ENCODE measurements around the gene MAP1LC3B.

The MAP1LC3B gene

DNA sequence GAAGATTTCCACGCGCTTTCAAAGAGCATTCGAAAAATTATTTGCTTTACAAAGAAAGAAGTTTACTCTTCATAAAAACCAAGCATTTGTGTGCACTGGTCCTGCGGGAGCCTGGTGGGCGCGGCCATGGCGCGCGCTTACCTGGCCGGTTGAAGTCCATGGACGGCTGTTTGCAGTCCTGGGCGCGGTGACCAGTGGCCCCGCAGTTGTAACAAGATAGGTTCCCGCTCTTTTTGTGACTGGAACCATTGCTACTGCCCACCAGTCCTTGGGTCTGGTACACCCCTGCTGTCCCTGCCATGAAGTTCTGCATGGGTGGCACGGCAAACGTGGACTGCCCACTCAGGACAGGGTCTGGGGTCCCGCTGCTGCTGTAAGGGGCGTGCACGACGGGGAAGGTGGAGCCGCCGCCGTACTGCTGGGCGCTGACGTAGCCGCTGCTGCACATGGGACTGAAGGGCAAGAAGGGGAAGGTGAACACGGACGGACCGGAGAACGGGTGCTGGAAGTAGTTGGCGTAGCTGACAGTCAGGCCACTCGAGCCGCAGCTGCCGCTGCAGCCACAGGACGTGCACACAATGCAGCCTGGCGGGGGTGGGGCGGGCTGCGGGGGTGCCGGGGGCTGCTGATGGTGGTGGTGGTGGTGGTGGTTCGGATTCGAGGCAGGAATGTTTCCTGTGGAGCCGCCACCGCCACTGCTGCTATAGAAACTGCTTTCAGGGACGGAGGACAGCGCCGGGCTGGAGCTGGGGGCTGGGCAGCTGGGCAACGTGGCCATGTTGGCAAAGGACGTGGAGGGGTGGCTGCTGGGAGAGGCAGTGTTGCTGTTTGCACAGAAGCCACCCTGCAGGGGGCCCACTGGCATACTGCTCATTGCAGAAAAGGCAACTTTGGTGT, 19.5 kb downstream of the MAP1LC3B start:
- DNase-seq, result peak; percentile 10

- no peak for DNase-seq
Observed at GRCh38 chr16:87412371-87412995, 20.3 kb downstream of the MAP1LC3B start.

DNA sequence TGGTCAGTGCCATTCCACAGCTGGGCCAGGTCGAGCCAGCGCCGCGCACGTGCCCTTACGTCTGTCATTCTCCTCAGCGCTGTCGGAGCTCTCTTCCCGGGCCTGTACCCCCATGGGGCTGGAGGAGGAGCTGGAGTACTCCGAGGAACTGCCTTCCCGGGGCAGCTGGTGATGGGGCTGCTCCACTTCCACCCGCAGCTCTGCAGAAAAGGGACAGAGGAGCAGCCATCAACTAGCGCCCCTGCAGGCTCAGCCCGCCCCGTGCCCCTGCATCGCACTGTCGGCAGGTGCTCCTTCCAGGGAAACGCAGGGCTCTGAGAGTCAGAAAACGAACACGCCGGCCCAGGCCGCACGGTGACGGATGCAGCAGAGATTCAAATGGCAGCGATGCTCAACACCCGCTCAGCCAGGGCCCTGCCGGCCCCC, 20.9 kb downstream of the MAP1LC3B start:
- DNase-seq, result no peak

DNA sequence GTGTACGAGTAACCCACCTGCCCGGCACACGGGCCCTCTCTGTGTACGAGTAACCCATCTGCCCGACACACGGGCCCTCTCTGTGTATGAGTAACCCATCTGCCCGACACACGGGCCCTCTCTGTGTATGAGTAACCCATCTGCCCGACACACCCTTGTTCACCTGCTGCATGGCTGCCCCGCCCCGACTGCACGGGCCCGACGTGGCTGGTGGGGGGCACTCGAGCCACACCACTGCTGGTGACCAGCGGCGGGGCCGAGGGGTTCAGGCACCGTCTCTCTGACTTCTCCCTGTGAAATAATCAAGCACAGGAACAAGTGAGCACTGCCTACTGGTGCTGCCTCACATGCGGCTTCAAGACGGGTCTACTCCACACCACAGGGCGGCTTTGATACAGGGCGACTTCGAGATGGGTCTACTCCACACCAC, 22.1 kb downstream of the MAP1LC3B start:
- no peak for DNase-seq

GRCh38 chr16:87415441-87415840, 23.3 kb downstream of the MAP1LC3B start:
- no peak for DNase-seq

- DNase-seq, result no peak
Observed at GRCh38 chr16:87416826-87417527, 24.8 kb downstream of the MAP1LC3B start.

DNA sequence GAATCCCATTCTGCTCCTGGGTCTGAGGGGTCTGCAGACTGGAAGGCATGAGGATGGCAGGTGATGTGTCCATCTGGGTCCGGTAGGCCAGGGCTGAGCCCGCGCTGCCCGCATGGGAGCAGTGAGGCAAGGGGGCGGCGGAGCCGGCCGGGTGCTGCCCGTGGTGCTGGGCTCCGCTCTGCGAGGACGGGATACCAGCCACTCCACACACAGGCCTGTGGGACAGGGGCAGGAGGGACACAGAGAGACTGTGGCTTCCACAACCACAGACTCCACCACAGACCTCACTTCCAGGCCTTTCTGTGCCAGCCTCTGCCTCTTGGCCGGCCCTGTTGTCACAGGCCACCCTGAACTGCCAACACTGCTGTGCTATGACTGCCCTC, 25.4 kb downstream of the MAP1LC3B start:
- no peak for DNase-seq

- DNase-seq, result no peak
Observed at GRCh38 chr16:87418216-87418615, 26.1 kb downstream of the MAP1LC3B start.

DNA sequence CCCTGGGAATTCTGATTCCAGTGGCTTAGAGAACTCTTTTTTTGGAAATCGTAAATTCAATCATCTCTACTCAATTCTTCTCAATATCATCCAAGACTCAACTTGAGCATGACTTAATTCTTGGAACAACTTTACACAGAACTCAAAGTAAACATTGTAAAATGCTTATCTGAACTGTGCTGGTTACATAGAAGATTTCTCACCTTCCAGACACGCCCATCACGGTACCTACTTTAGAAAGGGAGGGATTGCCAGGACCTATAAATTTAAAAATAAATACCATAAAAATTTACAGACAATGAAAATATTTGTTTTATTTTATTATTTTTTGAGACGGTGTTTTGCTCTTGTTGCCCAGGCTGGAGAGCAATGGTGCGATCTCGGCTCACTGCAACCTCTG, 26.5 kb downstream of the MAP1LC3B start:
- no peak for DNase-seq

- no peak for DNase-seq
Observed at GRCh38 chr16:87420026-87421002, 28.2 kb downstream of the MAP1LC3B start.

GRCh38 chr16:87421003-87421912, 29.1 kb downstream of the MAP1LC3B start:
- no peak for DNase-seq

DNA sequence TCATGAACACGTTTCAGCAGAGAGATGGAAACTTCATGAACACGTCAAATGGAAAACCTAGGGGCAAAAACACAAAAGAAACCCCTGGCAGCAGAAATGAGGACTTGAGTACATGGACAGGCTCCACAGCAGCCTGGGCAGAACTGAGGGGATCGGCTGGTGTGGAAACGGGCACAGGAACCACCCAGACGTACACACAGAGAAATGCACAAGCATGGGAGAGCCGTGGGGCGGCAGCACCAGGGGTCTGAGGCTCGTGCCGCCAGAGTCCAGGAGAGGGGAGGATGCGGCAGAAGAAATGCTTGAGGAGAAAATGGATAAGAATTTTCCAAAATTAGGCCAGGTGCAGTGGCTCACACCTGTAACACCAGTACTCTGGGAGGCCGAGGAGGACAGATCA, 30.0 kb downstream of the MAP1LC3B start:
- DNase-seq, result no peak

GRCh38 chr16:87423429-87423828, 31.3 kb downstream of the MAP1LC3B start:
- DNase-seq, result no peak

DNA sequence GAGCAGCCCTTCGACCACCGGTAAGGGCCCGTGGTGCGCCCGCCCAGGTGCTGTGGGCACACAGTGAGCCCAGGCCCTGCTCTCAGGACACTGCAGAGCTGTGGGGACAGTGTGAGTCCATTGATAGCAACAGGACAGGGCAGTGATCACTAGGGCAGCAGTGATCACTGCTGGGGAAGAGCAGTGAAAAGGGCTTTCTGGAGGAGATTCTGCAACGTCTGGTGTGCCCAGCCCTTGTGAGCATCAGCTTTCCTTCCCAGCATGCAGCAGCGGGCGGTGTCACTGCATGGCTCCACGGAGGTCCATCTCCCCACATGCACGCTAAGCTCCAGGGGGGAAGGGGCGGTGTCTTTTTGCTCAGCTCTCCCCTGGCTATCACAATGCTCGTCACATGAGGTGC, 32.1 kb downstream of the MAP1LC3B start:
- DNase-seq, result no peak

DNA sequence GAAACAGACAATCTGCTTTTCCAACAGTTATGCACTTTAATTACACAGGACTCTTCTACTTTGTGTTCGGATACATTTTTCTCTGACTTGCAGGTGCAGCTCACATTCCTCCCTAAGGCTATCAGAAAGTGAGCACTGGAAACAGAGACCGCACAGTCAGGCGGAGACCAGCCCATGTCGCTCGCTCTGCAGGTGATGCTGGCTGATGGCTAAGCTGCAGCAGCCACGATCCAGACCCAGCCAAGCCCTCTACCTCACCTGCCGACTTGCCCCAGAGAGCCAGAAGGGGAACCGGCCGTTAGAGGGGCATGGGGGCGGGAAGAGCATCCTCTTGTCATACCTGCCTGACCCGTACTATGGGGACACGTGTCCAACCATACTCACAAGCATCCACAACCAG, 33.8 kb downstream of the MAP1LC3B start:
- DNase-seq, result no peak

DNA sequence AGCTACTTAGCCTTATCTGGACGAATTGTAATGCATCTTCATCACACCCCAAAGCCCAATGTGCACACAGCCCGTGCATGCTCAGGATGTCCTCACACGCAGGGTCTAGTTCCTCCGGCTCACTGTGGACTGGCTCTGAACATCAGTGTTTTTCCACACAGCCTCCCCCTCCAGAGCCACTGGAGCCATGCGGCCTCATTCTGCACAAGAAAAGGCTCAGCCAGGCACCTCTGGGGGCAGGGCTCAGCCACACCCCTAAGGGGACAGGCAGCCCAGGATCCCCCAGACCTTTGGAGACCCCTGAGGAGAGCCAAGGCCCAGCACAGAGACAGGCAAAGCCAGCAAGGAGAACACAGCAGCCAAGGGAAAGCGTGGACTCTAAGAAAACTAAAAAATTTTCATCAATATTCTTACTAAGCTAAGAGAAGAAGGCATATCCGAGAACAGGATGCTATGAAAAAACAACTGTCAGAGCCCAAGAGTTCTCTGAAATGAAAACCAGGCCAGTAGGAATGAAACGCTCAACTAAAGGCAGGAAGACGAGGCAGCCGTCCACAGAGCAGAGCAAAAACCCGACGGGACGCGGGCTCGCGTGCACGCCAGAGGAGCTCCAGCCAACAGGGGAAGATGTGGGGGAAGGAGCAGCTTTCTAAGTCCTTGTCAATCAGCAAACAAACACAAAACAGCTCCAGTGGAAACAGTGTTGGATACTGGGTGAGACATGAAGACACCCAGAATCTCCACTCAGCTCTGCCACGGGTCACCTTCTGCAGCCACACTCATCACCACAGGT, 34.5 kb downstream of the MAP1LC3B start:
- no peak for DNase-seq

- DNase-seq, result no peak
Observed at GRCh38 chr16:87431926-87432325, 39.8 kb downstream of the MAP1LC3B start.

DNA sequence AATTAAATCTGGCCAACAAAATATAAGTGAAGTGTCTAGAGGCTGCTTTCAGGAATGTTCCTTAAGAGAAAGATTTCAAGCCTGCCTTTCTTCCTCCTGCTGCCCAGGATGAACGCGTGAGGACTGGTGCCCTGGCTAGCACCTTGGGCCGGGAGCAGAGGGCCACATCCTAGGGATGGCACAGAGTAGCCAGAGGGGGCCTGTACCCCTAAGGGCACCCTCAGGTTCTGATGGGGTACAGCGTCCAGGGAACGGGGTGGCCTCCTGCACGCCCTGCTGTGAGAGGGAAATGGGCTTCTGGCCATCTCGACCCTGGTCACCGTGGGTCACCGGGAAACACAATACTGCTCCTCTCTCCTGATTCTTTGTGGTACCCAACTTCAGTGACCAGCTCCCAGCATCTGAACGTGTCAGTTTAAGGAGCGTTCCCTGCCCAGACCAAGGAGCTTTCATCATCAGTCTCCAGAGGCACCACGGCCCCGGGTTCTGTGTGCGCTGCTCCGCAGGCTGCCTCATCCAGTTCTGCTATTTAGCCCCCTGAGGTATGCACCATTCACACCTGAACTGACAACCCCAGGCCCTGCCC, 40.3 kb downstream of the MAP1LC3B start:
- no peak for DNase-seq

GRCh38 chr16:87434146-87434667, 42.1 kb downstream of the MAP1LC3B start:
- DNase-seq, result no peak

Measured in midbrain (tissue), 1 donor.